Lower leg skin (tissue), 3 donors: ENCODE data around the gene APOE.

Source experiments
- CTCF ChIP-seq, 3 donors: fragments of 450-650 bp; IDR thresholded peaks; one replicate each; pipeline ENCODE4 v1.5.1; 2016; ENCODE audit warnings: antibody characterized with exemption in 3 of 3, mild to moderate bottlenecking in 3 of 3, moderate library complexity in 2 of 3
- POLR2A ChIP-seq, 2 donors: fragments of 450-650 bp; IDR thresholded peaks; one replicate each; pipeline ENCODE4 v1.6.1; 2016 to 2017; ENCODE audit warnings: antibody characterized with exemption in 2 of 2, mild to moderate bottlenecking in 1 of 2, moderate library complexity in 1 of 2

DNA sequence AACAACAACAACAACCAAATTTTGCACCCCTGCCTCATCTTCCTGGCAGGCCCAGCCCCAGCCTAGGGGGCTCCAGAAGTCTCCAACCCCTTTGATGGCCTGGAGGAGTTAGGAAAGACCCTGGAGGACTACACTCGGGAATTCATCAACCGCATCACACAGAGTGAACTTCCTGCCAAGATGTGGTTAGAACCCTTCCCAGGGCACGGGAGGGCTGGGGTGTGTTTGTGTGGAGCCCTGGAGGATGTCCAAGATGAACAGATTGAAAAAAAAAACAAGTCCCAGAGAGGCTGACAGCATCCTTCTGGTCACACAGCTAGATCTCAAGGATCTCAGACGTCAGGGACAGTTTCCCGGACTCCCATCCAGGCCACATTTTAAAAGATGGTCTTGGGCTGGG is 22.1 kb downstream of the APOE start:
- TF ChIP-seq POLR2A (IDR thresholded peaks at IDR 0.05) (no peak), CTCF (IDR thresholded peaks at IDR 0.05) (no peak)
